SH-SY5Y (cell line): ENCODE measurements around the gene ZFAND4.

ENCODE experiments used
- GATA2 ChIP-seq: IDR thresholded peaks from 2 replicates; pipeline ENCODE4 v1.6.1; 2011; ENCODE audit warnings: mild to moderate bottlenecking, low read depth, low read length
- GATA3 ChIP-seq: IDR thresholded peaks from 2 replicates; pipeline ENCODE4 v1.6.1; 2011; ENCODE audit warnings: low read depth, mild to moderate bottlenecking, low read length, moderate library complexity

DNA sequence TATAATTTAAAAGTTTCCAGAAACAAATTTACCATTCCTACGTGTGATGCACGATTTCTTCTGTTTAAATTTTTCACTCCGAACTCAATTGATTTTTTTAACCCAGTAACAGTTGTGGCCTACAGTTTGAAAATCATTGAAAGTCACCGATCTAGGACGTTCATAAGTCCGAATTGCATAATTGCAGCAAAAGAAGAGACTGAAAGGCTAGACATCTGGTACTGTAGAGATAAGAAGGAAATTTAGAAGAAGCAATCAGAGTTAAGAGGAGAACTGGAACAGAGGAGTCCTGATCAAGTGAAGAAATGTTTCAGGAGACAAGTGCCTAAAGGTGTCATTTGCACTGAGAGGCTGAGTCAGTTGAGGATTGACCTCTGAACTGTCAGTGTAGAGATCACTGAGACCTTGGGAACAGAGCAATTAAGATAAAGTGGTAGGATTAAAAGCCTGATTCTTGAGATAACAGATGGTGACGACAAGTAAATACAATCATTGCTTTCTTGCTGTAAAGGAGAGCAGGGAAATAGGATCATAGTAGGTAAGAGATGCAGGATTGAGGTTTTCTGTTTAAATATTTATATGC lies 73.5 kb downstream of the ZFAND4 start:
- no peak for TF ChIP-seq GATA2
- TF ChIP-seq GATA3, result no peak
